ENCODE measurements around the gene CLCNKB.

GRCh38 chr1:16005597-16005996 lies 38.0 kb upstream of the CLCNKB start:
- TF ChIP-seq CTCF (IDR thresholded peaks at IDR 0.05 in 4 of 5, conservative IDR thresholded peaks at IDR 0.05 in 1 of 5) (no peak), POLR2A (IDR thresholded peaks at IDR 0.05) (no peak)

All from gastrocnemius medialis (tissue), 4 donors.